SJCRH30 (cell line): ENCODE data around the gene ZNF77. TPM values are rescaled to one million over a fixed set of nuclear protein-coding genes. Genes with fewer than 3 reads are reported as not detected.
"Not testable (repeated sequence)": the region's sequence is repeated elsewhere in the genome, so short reads cannot be mapped to it uniquely, and the experiment has no call there.

Experiments
- DNase-seq, 2 experiments: peaks; one replicate each; pipeline ENCODE4 v3.0.0-alpha.2; 2015 to 2020
- H3K27ac ChIP-seq: fragments of 250-450 bp; sonication (Bioruptor Pico); 2 replicates; pipeline ENCODE4 v1.5.1; 2020; ENCODE audit warnings: mild to moderate bottlenecking, moderate library complexity
- H3K27me3 ChIP-seq: fragments of 250-450 bp; sonication (Bioruptor Pico); 2 replicates; pipeline ENCODE4 v1.5.1; 2020; ENCODE audit warnings: mild to moderate bottlenecking, moderate library complexity
- H3K36me3 ChIP-seq: fragments of 250-450 bp; sonication (Bioruptor Pico); 2 replicates; pipeline ENCODE4 v1.5.1; 2020; ENCODE audit warnings: mild to moderate bottlenecking, moderate library complexity
- H3K4me1 ChIP-seq: fragments of 250-450 bp; sonication (Bioruptor Pico); 2 replicates; pipeline ENCODE4 v1.5.1; 2020; ENCODE audit warnings: mild to moderate bottlenecking, moderate library complexity
- H3K4me3 ChIP-seq: fragments of 250-450 bp; sonication (Bioruptor Pico); 2 replicates; pipeline ENCODE4 v1.5.1; 2020; ENCODE audit warnings: mild to moderate bottlenecking, moderate library complexity
- H3K9me3 ChIP-seq: fragments of 250-450 bp; sonication (Bioruptor Pico); replicated peaks from 2 replicates; pipeline ENCODE4 v1.5.1; 2020; ENCODE audit warnings: mild to moderate bottlenecking, moderate library complexity
- total RNA-seq: library from RNA; depleted of rRNA; stranded (reverse); fragments of >200 nt; shearing (Covaris generic); gene quantifications from 2 replicates; pipeline ENCODE4 v1.2.3, GENCODE V29; 2014

The ZNF77 gene
- total RNA-seq, 1 experiment from 2014 or later, result 17.3 TPM

GRCh38 chr19:2917275-2918184 is 27.2 kb downstream of the ZNF77 start:
- no peak for DNase-seq
- Histone ChIP-seq H3K4me1 (no peaks in the 10 kb centered on the region), H3K36me3 (peaks cover 73% of the 10 kb centered on the region), H3K27me3 (no peaks in the 10 kb centered on the region; the same call in 1 of the 2 replicates), H3K27ac (no peak overlapping the region), H3K9me3 (peaks cover 26% of the 10 kb centered on the region), H3K4me3 (no peak overlapping the region)

- DNase-seq, result no peak
- Histone ChIP-seq H3K27ac (no peak overlapping the region), H3K4me3 (no peak overlapping the region), H3K36me3 (peaks cover 56% of the 10 kb centered on the region), H3K9me3 (peaks cover 27% of the 10 kb centered on the region), H3K4me1 (peaks cover 5% of the 10 kb centered on the region; the same call in 1 of the 2 replicates), H3K27me3 (no peaks in the 10 kb centered on the region; the same call in 1 of the 2 replicates)
These were observed 32.5 kb downstream of the ZNF77 start for GRCh38 chr19:2912306-2912705.

- Histone ChIP-seq H3K36me3 (peaks cover 24% of the 10 kb centered on the region; the same call in 1 of the 2 replicates), H3K4me3 (no peak overlapping the region), H3K27me3 (no peaks in the 10 kb centered on the region), H3K4me1 (peaks cover 32% of the 10 kb centered on the region), H3K9me3 (peaks cover 6% of the 10 kb centered on the region; the same call in 1 of the 2 replicates), H3K27ac (no peak overlapping the region)
- DNase-seq, result no peak
These were observed 38.1 kb downstream of the ZNF77 start for GRCh38 chr19:2906631-2907195.

- peaks cover 32% of the 10 kb centered on the region for H3K4me1 ChIP-seq
- H3K9me3 ChIP-seq, result peaks cover 2% of the 10 kb centered on the region; the same call in 1 of the 2 replicates
- H3K27me3 ChIP-seq, result no peaks in the 10 kb centered on the region
- H3K36me3 ChIP-seq, result peaks cover 22% of the 10 kb centered on the region; the same call in 1 of the 2 replicates
- no peak overlapping the region for H3K27ac ChIP-seq
- no peak for DNase-seq
- no peak overlapping the region for H3K4me3 ChIP-seq
These were observed 38.8 kb downstream of the ZNF77 start for GRCh38 chr19:2905918-2906519.

- peak overlapping the region; percentile 95 for H3K27ac ChIP-seq
- H3K9me3 ChIP-seq, H3K27me3 ChIP-seq: not testable (repeated sequence)
- H3K4me3 ChIP-seq, result peak overlapping the region; percentile 89
- peaks cover 27% of the 10 kb centered on the region for H3K4me1 ChIP-seq
- peak; percentile 67 to 77 for DNase-seq
- peaks cover 18% of the 10 kb centered on the region; the same call in 1 of the 2 replicates for H3K36me3 ChIP-seq
These were observed 41.4 kb downstream of the ZNF77 start for GRCh38 chr19:2903326-2903725.

- Histone ChIP-seq H3K4me1 (peaks cover 27% of the 10 kb centered on the region), H3K27ac (peak overlapping the region; percentile 95), H3K36me3 (peaks cover 15% of the 10 kb centered on the region; the same call in 1 of the 2 replicates), H3K4me3 (peak overlapping the region; percentile 89), H3K9me3 (no peaks in the 10 kb centered on the region; the same call in 1 of the 2 replicates), H3K27me3 (no peaks in the 10 kb centered on the region)
- peak; percentile 74 to 83 for DNase-seq
These were observed 42.1 kb downstream of the ZNF77 start for GRCh38 chr19:2902590-2903218.

- H3K27me3 ChIP-seq, result no peaks in the 10 kb centered on the region
- H3K27ac ChIP-seq, result peak within 1 kb of the TSS; percentile 95
- DNase-seq, result peak; percentile 99 to 100
These were observed 44.2 kb downstream of the ZNF77 start, which contains the start of gene ZNF57 for GRCh38 chr19:2900296-2901252. Gene ZNF57 (plus strand): TSS chr19:2900928. CDS start chr19:2901046, 118 bp downstream.

GRCh38 chr19:2896694-2897093 is 48.1 kb downstream of the ZNF77 start:
- Histone ChIP-seq H3K36me3 (no peaks in the 10 kb centered on the region), H3K9me3 (0 out of 2 replicates have a peak, but pooled peaks cover 4% of the 10 kb centered on the region), H3K27me3 (no peaks in the 10 kb centered on the region), H3K4me1 (no peaks in the 10 kb centered on the region), H3K27ac (no peak overlapping the region), H3K4me3 (no peak overlapping the region)
- no peak for DNase-seq

More at GRCh38 chr19:2900296-2901252, 44.2 kb downstream of the ZNF77 start, which contains the start of gene ZNF57:
- Histone ChIP-seq H3K36me3 (peaks cover 3% of the 10 kb centered on the region; the same call in 1 of the 2 replicates), H3K4me1 (peaks cover 27% of the 10 kb centered on the region), H3K9me3 (0 out of 2 replicates have a peak, but pooled peaks cover 4% of the 10 kb centered on the region), H3K4me3 (peak within 1 kb of the TSS; percentile 89)

- H3K27ac ChIP-seq, H3K4me1 ChIP-seq, H3K36me3 ChIP-seq, H3K9me3 ChIP-seq, H3K27me3 ChIP-seq, H3K4me3 ChIP-seq, DNase-seq: not testable (repeated sequence)
These were observed 54.2 kb downstream of the ZNF77 start for GRCh38 chr19:2890531-2890930.

GRCh38 chr19:2888731-2889224 is 56.0 kb downstream of the ZNF77 start:
- peak; percentile 86 to 88 for DNase-seq
- H3K4me3 ChIP-seq, result peak overlapping the region; percentile 61
- peak overlapping the region; percentile 82 for H3K27ac ChIP-seq
- no peaks in the 10 kb centered on the region for H3K27me3 ChIP-seq
- H3K9me3 ChIP-seq, result no peaks in the 10 kb centered on the region
- H3K4me1 ChIP-seq, result peaks cover 4% of the 10 kb centered on the region
- no peaks in the 10 kb centered on the region for H3K36me3 ChIP-seq

- peaks cover 4% of the 10 kb centered on the region for H3K4me1 ChIP-seq
- H3K4me3 ChIP-seq, result no peak overlapping the region
- H3K27ac ChIP-seq, result no peak overlapping the region
- no peaks in the 10 kb centered on the region for H3K36me3 ChIP-seq
- H3K27me3 ChIP-seq, result no peaks in the 10 kb centered on the region
- DNase-seq, result peak; percentile 47 to 85
- H3K9me3 ChIP-seq, result no peaks in the 10 kb centered on the region
These were observed 57.3 kb downstream of the ZNF77 start for GRCh38 chr19:2887391-2887914.

- no peak for DNase-seq
- Histone ChIP-seq H3K36me3 (peaks cover 10% of the 10 kb centered on the region; the same call in 1 of the 2 replicates), H3K4me3 (no peak overlapping the region), H3K4me1 (peaks cover 4% of the 10 kb centered on the region), H3K9me3 (no peaks in the 10 kb centered on the region; the same call in 1 of the 2 replicates), H3K27me3 (no peaks in the 10 kb centered on the region), H3K27ac (no peak overlapping the region)
These were observed 59.0 kb downstream of the ZNF77 start for GRCh38 chr19:2885736-2886135.
